ENCODE measurements around the gene NTRK2. TPM values are rescaled to one million over a fixed set of nuclear protein-coding genes. Genes with fewer than 3 reads are reported as not detected.

The NTRK2 gene
- total and polyA plus RNA-seq, 2 experiments from 2014 or later, result 0.03 TPM; not detected in 1

GRCh38 chr9:84773022-84773421 lies 103.5 kb downstream of the NTRK2 start:
- no peaks in the 10 kb centered on the region for H3K9me2 ChIP-seq (ENCODE audit: insufficient read depth)
- no peak for TF ChIP-seq POLR2AphosphoS5 (IDR thresholded peaks at IDR 0.05; ENCODE audit: low read depth)
- TF ChIP-seq EZH2 (IDR thresholded peaks at IDR 0.05; ENCODE audit: low read depth, unreplicated experiment), result no peak
- TF ChIP-seq CREB1 (CRISPR knock-in tag; IDR thresholded peaks at IDR 0.05; ENCODE audit: low read depth), result no peak
- TF ChIP-seq CTCF (conservative IDR thresholded peaks at IDR 0.05; ENCODE audit: low read depth in 2 of 2), result no peak
- TF ChIP-seq ZNF462 (CRISPR knock-in tag; IDR thresholded peaks at IDR 0.05), result no peak
- TF ChIP-seq, protein P1, sequence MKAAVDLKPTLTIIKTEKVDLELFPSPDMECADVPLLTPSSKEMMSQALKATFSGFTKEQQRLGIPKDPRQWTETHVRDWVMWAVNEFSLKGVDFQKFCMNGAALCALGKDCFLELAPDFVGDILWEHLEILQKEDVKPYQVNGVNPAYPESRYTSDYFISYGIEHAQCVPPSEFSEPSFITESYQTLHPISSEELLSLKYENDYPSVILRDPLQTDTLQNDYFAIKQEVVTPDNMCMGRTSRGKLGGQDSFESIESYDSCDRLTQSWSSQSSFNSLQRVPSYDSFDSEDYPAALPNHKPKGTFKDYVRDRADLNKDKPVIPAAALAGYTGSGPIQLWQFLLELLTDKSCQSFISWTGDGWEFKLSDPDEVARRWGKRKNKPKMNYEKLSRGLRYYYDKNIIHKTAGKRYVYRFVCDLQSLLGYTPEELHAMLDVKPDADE (IDR thresholded peaks at IDR 0.05), result no peak
- no peak for TF ChIP-seq STAT1 (IDR thresholded peaks at IDR 0.05; ENCODE audit: unreplicated experiment)
- no peak for TF ChIP-seq ZNF114 (CRISPR knock-in tag; IDR thresholded peaks at IDR 0.05)
- no peak for TF ChIP-seq EZH2phosphoT487 (IDR thresholded peaks at IDR 0.05; ENCODE audit: unreplicated experiment)
- TF ChIP-seq NANOG (IDR thresholded peaks at IDR 0.05; ENCODE audit: borderline replicate concordance), result no peak
- TF ChIP-seq ZNF331 (CRISPR knock-in tag; IDR thresholded peaks at IDR 0.05; ENCODE audit: low read depth), result no peak
- TF ChIP-seq REST (IDR thresholded peaks at IDR 0.05; ENCODE audit: unreplicated experiment), result no peak
- TF ChIP-seq JUNB (IDR thresholded peaks at IDR 0.05; ENCODE audit: unreplicated experiment), result no peak
- no peaks in the 10 kb centered on the region for H3F3A ChIP-seq (replicated peaks; ENCODE audit: low read depth)
- no peaks in the 10 kb centered on the region for H3K4me1 ChIP-seq (ENCODE audit: insufficient read depth)
- ATAC-seq (no peak), DNase-seq (ENCODE audit: low spot score) (no peak)
- H3K27ac ChIP-seq (ENCODE audit: low read depth), result no peak overlapping the region
- no peak overlapping the region for H3K4me3 ChIP-seq
- H3K36me3 ChIP-seq (ENCODE audit: insufficient read depth), result no peaks in the 10 kb centered on the region
- H3K4me2 ChIP-seq, result no peak overlapping the region
- no peak overlapping the region for H2AFZ ChIP-seq
- H3K27me3 Mint-ChIP-seq (ENCODE audit: insufficient read depth, low read depth, poor library complexity), result peaks cover 5% of the 10 kb centered on the region
- H4K20me1 ChIP-seq (replicated peaks; ENCODE audit: insufficient read depth), result no peaks in the 10 kb centered on the region
- H3K4me3 Mint-ChIP-seq, result no peak overlapping the region
- no peaks in the 10 kb centered on the region for H3K9me3 Mint-ChIP-seq
- no peak overlapping the region for H3K27ac Mint-ChIP-seq
- no peaks in the 10 kb centered on the region for H3K27me3 ChIP-seq (ENCODE audit: insufficient read depth)
- H3K79me2 ChIP-seq (replicated peaks; ENCODE audit: insufficient read depth), result no peaks in the 10 kb centered on the region
- H3K36me3 Mint-ChIP-seq (ENCODE audit: low read depth), result no peaks in the 10 kb centered on the region
- H3K4me1 Mint-ChIP-seq, result peaks cover 8% of the 10 kb centered on the region

Measured in GM23338 (cell line).